HEK293T (cell line): ENCODE results near the gene P4HA2.

Experiments
- FOXM1 ChIP-seq: fragments of 450-650 bp; IDR thresholded peaks from 2 replicates; pipeline ENCODE4 v1.6.1; 2017; ENCODE audit warnings: mild to moderate bottlenecking, borderline replicate concordance
- L3MBTL2 ChIP-seq: fragments of 450-650 bp; conservative IDR thresholded peaks from 2 replicates; pipeline ENCODE4 v1.6.1; 2016; ENCODE audit warnings: mild to moderate bottlenecking
- NFRKB ChIP-seq: fragments of 450-650 bp; IDR thresholded peaks from 2 replicates; pipeline ENCODE4 v1.6.1; 2016; ENCODE audit warnings: mild to moderate bottlenecking, moderate library complexity

GRCh38 chr5:132182359-132183040, 45.2 kb downstream of the P4HA2 start:
- TF ChIP-seq NFRKB (no peak), L3MBTL2 (no peak), FOXM1 (no peak)
